MCF 10A (cell line): ENCODE data around the gene NHSL2. TPM values are rescaled to one million over a fixed set of nuclear protein-coding genes. Genes with fewer than 3 reads are reported as not detected.

ENCODE experiments used
- BruUV-seq: library from RNA; stranded (reverse); fragments of 400-500 nt; replicated peaks from 2 replicates; lab custom pipeline; 2021; lab: Mats Ljungman, UMichigan
- CTCF ChIA-PET: fragments of 300-600 bp; sonication (Branson Sonifier 250); formaldehyde crosslinking; extraction: SDS; loops from one replicate; lab custom pipeline; 2021; ENCODE audit warnings: antibody characterized with exemption, inconsistent platforms; lab: Yijun Ruan, JAX
- POLR2A ChIA-PET: fragments of 300-600, 350-650 bp; sonication (Branson Sonifier 250); formaldehyde crosslinking; extraction: SDS; loops from one replicate; lab custom pipeline; 2020; ENCODE audit warnings: antibody characterized with exemption, inconsistent platforms; lab: Yijun Ruan, JAX
- DNase-seq: peaks from one replicate; pipeline ENCODE4 v3.0.0-alpha.2; 2018; ENCODE audit not compliant: unreplicated experiment
- H3K27ac Mint-ChIP-seq: one replicate; pipeline ENCODE4 v1.8.0; 2022; ENCODE audit warnings: mild to moderate bottlenecking, low read depth, mixed read lengths; ENCODE audit not compliant: unreplicated experiment
- H3K27me3 Mint-ChIP-seq: one replicate; pipeline ENCODE4 v1.8.0; 2022; ENCODE audit warnings: mixed read lengths; ENCODE audit not compliant: insufficient read depth, unreplicated experiment
- H3K36me3 Mint-ChIP-seq: one replicate; pipeline ENCODE4 v1.8.0; 2022; ENCODE audit warnings: mild to moderate bottlenecking, moderate library complexity, mixed read lengths; ENCODE audit not compliant: insufficient read depth, unreplicated experiment
- H3K4me1 Mint-ChIP-seq: one replicate; pipeline ENCODE4 v1.8.0; 2022; ENCODE audit warnings: mixed read lengths; ENCODE audit not compliant: insufficient read depth, unreplicated experiment
- H3K4me3 Mint-ChIP-seq: one replicate; pipeline ENCODE4 v1.8.0; 2022; ENCODE audit warnings: mild to moderate bottlenecking, moderate library complexity, mixed read lengths; ENCODE audit not compliant: unreplicated experiment
- H3K9me3 Mint-ChIP-seq: one replicate; pipeline ENCODE4 v1.8.0; 2022; ENCODE audit warnings: mixed read lengths; ENCODE audit not compliant: unreplicated experiment
- CTCF ChIP-seq: fragments of 200-600 bp; IDR thresholded peaks from one replicate; pipeline ENCODE4 v1.8.0; 2022; ENCODE audit warnings: antibody characterized with exemption, mild to moderate bottlenecking; ENCODE audit not compliant: unreplicated experiment
- intact Hi-C: fragments of 100-400 bp; cut with micrococcal nuclease; formaldehyde crosslinking; loops from 2 replicates; pipeline ENCODE4 v1.14.1; 2022
- total RNA-seq: library from RNA; stranded (reverse); gene quantifications from 2 replicates; pipeline ENCODE4 v1.2.3, GENCODE V29; 2022

The NHSL2 gene
- total RNA-seq, 1 experiment from 2014 or later: not detected

- Mint-ChIP-seq H3K27ac (no peak overlapping the region), H3K9me3 (no peaks in the 10 kb centered on the region), H3K4me1 (peaks cover 10% of the 10 kb centered on the region), H3K4me3 (no peak overlapping the region), H3K27me3 (peaks cover 76% of the 10 kb centered on the region), H3K36me3 (no peaks in the 10 kb centered on the region)
- intact Hi-C loops: no loop called here
- TF ChIP-seq CTCF: no peak
- ChIA-PET POLR2A (no interaction called here), CTCF (interaction anchor here (0.6 to 1.2 kb wide), 3 partner anchors 72 to 132 kb away, joined by 3 to 5 read pairs (median 4); no protein-coding TSS in a partner anchor)
- BruUV-seq: no TSS peak
- no peak for DNase-seq
Measured at GRCh38 chrX:72130762-72131250, 220.2 kb downstream of the NHSL2 start.

DNA sequence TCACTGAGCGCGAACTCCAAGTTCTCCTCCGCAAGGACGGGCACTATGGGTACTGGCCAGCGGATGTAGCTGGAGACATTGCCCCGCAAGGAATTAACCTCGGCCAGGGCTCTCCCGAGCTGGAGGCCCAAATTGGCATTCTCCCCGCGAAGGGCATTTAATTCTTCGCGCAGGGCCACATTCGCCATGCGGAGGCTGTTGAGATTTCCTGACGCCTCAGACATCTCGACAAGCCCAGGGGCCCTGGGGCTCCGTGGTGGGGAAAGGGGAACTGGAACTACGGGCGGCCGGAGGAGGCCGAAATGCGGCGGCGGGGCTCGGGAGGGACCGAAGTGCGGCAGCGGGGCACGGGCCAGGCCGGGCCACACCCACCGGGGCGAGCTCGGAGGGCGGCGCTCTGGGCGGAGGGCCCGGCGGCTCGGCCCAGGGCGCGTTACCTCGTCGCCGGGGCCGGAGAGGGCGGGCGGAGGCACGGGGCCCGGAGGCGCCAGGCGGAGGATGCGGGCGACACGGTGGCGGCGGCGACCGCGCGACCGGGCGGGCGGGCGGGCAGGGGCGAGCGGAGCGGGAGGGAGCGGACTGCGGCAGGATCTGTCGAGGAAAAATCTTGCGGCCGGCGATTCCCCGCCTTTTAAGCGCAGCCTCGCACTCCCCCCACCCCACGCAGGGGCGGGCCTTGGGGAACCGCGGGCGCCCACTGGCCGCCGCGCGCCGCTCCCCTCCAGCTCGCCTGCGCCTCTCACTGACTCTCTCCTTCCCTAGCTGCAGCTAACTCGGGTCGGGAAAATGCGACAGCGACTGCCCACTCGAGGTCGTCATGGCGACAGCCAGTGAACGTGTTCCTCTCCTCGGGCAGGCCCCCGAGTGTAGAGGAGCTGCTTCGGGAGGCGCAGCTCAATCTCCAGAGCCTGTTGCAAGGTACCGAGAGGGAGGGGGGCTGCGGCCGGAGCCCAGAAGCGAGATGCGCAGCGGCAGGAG lies 221.0 kb downstream of the NHSL2 start, which contains the start of gene RTL5:
Gene RTL5 (minus strand): TSS at position 599 of the 978 bp plus-strand sequence.
- Mint-ChIP-seq H3K36me3 (no peaks in the 10 kb centered on the region), H3K27ac (no peak within 1 kb of the TSS), H3K4me1 (peaks cover 3% of the 10 kb centered on the region), H3K9me3 (no peaks in the 10 kb centered on the region), H3K4me3 (peak within 1 kb of the TSS; percentile 59), H3K27me3 (peaks cover 84% of the 10 kb centered on the region)
- ChIA-PET POLR2A (interaction anchor here (0.6 kb wide), 1 partner anchor 101 kb away, joined by 3 read pairs; no protein-coding TSS in a partner anchor), CTCF (interaction anchor here (0.7 to 1.2 kb wide), 2 partner anchors 133 to 1268 kb away, joined by 3 to 5 read pairs; no protein-coding TSS in a partner anchor)
- BruUV-seq: no TSS peak
- intact Hi-C loops: no loop called here
- DNase-seq: no peak
- TF ChIP-seq CTCF: no peak

DNA sequence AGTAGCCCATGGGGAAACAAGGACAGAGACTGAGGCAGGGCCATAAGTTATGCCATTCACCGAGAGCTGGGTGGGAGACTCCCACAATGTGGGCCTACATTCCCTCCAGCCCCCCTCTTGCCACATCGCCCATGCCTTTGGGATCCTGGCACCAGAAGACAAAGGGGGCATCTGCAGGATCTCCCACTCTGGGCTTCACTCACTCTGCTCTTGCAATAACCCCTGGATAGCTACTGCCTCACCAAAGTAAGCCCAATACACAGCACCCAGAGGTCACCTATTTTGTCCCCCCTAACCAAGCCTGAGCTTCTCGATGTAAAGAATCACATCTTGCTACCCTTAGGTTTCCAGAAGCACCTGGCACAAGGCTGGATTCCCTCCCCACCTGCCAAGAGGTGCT lies 221.8 kb downstream of the NHSL2 start:
- H3K4me3 Mint-ChIP-seq: no peak overlapping the region
- no peak for DNase-seq
- peaks cover 93% of the 10 kb centered on the region for H3K27me3 Mint-ChIP-seq
- H3K4me1 Mint-ChIP-seq: no peaks in the 10 kb centered on the region
- CTCF ChIA-PET: no interaction called here
- H3K27ac Mint-ChIP-seq: no peak overlapping the region
- H3K9me3 Mint-ChIP-seq: no peaks in the 10 kb centered on the region
- TF ChIP-seq CTCF: no peak
- no peaks in the 10 kb centered on the region for H3K36me3 Mint-ChIP-seq
- POLR2A ChIA-PET: no interaction called here
- intact Hi-C loops: no loop called here
- no TSS peak for BruUV-seq

DNA sequence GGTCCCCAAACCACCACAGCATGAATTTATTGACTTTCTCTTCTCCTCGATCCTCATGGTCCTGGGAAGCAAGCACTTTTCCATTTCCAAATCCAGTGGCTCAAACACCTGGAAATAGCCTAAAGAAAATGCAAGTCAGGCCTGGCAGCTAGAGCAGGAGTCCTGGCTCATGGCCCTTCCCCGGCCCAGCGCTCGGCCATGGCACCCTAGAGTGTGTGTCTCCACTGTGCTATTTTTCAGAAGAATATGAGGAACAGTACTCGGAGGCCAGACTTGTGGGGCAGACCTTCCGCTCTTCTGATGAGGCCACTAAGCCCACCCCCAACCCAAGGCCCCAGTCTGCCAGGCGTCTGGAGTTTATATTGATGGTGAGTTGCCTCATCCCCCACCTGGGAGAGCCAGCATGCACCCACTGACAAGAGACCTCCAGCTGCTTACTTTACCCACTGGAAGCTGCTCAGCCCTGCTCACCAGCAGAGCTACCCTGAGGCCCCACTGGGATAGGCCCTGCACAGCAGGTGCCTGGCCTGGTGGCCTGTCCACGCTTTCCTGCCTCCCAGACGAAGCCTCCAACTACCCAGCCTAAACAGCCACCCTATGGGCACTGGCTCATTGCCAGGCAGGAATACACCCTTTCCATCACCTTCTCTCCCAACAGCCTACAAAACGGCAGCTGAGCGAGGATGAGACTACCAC lies 223.4 kb downstream of the NHSL2 start:
- CTCF ChIA-PET: interaction anchor here (0.9 kb wide), 1 partner anchor 135 kb away, joined by 3 read pairs; no protein-coding TSS in a partner anchor

More for the DNA sequence above, 223.4 kb downstream of the NHSL2 start:
- Mint-ChIP-seq H3K4me3 (no peak overlapping the region), H3K27ac (no peak overlapping the region), H3K4me1 (no peaks in the 10 kb centered on the region), H3K27me3 (peaks cover 92% of the 10 kb centered on the region), H3K9me3 (no peaks in the 10 kb centered on the region), H3K36me3 (no peaks in the 10 kb centered on the region)
- POLR2A ChIA-PET: no interaction called here
- no peak for TF ChIP-seq CTCF
- intact Hi-C loops: no loop called here
- DNase-seq: no peak
- BruUV-seq: no TSS peak
